Keratinocyte (primary cell): ENCODE measurements around the gene GPX4. TPM values are rescaled to one million over a fixed set of nuclear protein-coding genes. Genes with fewer than 3 reads are reported as not detected.

Experiments used
- DNase-seq: peaks from one replicate; pipeline ENCODE4 v3.0.0-alpha.2; 2011; ENCODE audit warnings: low read depth, missing footprints, low spot score
- FAIRE-seq: peaks from 2 replicates; lab custom pipeline; 2011; peaks lifted over from hg19 to GRCh38; lab: Jason Lieb, UNC
- H2AFZ ChIP-seq: 2 replicates; pipeline ENCODE4 v1.6.0; 2012; ENCODE audit warnings: low read length, control low read depth, inconsistent platforms; ENCODE audit not compliant: control insufficient read depth
- H3K27ac ChIP-seq: 2 replicates; pipeline ENCODE4 v1.5.1; 2011; ENCODE audit warnings: low read length; ENCODE audit not compliant: control insufficient read depth, insufficient read depth
- H3K27me3 ChIP-seq: 3 replicates; pipeline ENCODE4 v1.6.0; 2011; ENCODE audit warnings: low read length; ENCODE audit not compliant: control insufficient read depth, insufficient read depth; ENCODE audit errors: extremely low read depth
- H3K36me3 ChIP-seq, 2 experiments: 2 replicates in 1 of 2; 3 replicates in 1 of 2; pipeline ENCODE4 v1.5.1; 2011; ENCODE audit warnings: low read length in 2 of 2, mild to moderate bottlenecking in 1 of 2; ENCODE audit not compliant: control insufficient read depth in 2 of 2, insufficient read depth in 2 of 2; ENCODE audit errors: extremely low read depth in 1 of 2
- H3K4me1 ChIP-seq: 3 replicates; pipeline ENCODE4 v1.5.1; 2011; ENCODE audit warnings: low read length; ENCODE audit not compliant: control insufficient read depth, insufficient read depth; ENCODE audit errors: extremely low read depth
- H3K4me2 ChIP-seq: 3 replicates; pipeline ENCODE4 v1.6.0; 2011; ENCODE audit warnings: low read depth, low read length; ENCODE audit not compliant: control insufficient read depth, insufficient read depth; ENCODE audit errors: extremely low read depth
- H3K4me3 ChIP-seq, 3 experiments: fragments of 200-600 bp in 1 of 3; sonication (generic) in 1 of 3; 2 replicates in 2 of 3; 3 replicates in 1 of 3; pipeline ENCODE4 v1.5.1; 2011 to 2016; ENCODE audit warnings: low read length in 3 of 3, mild to moderate bottlenecking in 3 of 3, control low read depth in 2 of 3, inconsistent platforms in 1 of 3, low read depth in 1 of 3, mixed read lengths in 1 of 3, mixed run types in 1 of 3, moderate library complexity in 1 of 3; ENCODE audit not compliant: control insufficient read depth in 2 of 3, insufficient read depth in 2 of 3; ENCODE audit errors: extremely low read depth in 1 of 3
- H3K79me2 ChIP-seq: 2 replicates; pipeline ENCODE4 v1.6.0; 2012; ENCODE audit warnings: low read length; ENCODE audit not compliant: control insufficient read depth, insufficient read depth
- H3K9ac ChIP-seq: 3 replicates; pipeline ENCODE4 v1.6.0; 2011; ENCODE audit warnings: low read length; ENCODE audit not compliant: control insufficient read depth, insufficient read depth; ENCODE audit errors: extremely low read depth
- H3K9me1 ChIP-seq: 3 replicates; pipeline ENCODE4 v1.6.0; 2011; ENCODE audit warnings: low read length; ENCODE audit not compliant: control insufficient read depth, insufficient read depth; ENCODE audit errors: extremely low read depth
- H3K9me3 ChIP-seq: 2 replicates; pipeline ENCODE4 v1.5.1; 2012; ENCODE audit warnings: low read depth, low read length; ENCODE audit not compliant: control insufficient read depth
- H4K20me1 ChIP-seq: 3 replicates; pipeline ENCODE4 v1.6.0; 2011; ENCODE audit warnings: low read length; ENCODE audit not compliant: control insufficient read depth, insufficient read depth; ENCODE audit errors: extremely low read depth
- EZH2 ChIP-seq: IDR thresholded peaks from one replicate; pipeline ENCODE4 v1.6.1; 2012; ENCODE audit warnings: inconsistent platforms, mild to moderate bottlenecking, low read length, moderate library complexity
- dilution Hi-C: fragments of 300-500 bp; cut with MboI; formaldehyde crosslinking; loops from one replicate; pipeline ENCODE4 v1.7.0; 2020; ENCODE audit warnings: low sequenced_read_pairs; ENCODE audit not compliant: extremely low pct_ligation_motif_present
- polyA plus RNA-seq, 5 experiments: library from polyadenylated mRNA; depleted of rRNA in 3 of 5; stranded (reverse) in 3 of 5; stranded (forward) in 1 of 5; unstranded in 1 of 5; fragments of >200 nt; gene quantifications; 1 replicate in 1 of 5; 2 replicates in 3 of 5; 3 replicates in 1 of 5; pipeline versions ENCODE4 v1.2.1 to v1.2.3, GENCODE V29; 2011 to 2012; ENCODE audit warnings: missing spikeins in 2 of 5, low read depth in 1 of 5, low replicate concordance in 1 of 5
- TF ChIP-seq, protein P1 (sequence below), 3 experiments: IDR thresholded peaks in 1 of 3; conservative IDR thresholded peaks in 1 of 3; optimal IDR thresholded peaks in 1 of 3; 2 replicates in 2 of 3; 3 replicates in 1 of 3; pipeline versions ENCODE3 to v1.5.1; 2011; ENCODE audit warnings: low read length in 3 of 3, mild to moderate bottlenecking in 3 of 3, moderate library complexity in 2 of 3, control low read depth in 1 of 3, inconsistent platforms in 1 of 3; ENCODE audit not compliant: insufficient read depth in 2 of 3; ENCODE audit errors: extremely low read depth in 1 of 3

Gene GPX4
- polyA plus RNA-seq, 1 donor (not counting 4 experiments of a cell fraction or from before 2014, with no cell fraction given): 193 TPM

DNA sequence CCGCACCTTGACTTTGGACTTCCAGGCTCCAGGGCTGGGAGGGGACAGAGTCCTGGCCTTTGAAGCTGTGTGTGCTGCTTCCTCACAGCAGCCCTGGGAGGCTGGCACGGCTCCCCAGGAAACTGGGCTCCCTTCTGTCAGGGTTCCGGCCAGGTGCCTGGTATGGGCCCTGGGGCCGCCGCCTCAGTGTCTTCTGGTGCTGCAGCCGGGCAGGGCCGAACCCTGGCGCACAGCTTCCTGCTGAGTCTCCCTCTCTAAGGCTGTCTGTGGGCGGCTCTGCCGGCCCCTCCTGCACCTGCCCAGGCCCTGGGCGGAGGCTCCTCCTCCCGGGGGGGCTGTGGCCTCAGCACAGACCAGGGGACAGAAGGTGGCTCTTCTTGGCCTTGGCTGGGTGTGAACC lies 32.4 kb downstream of the GPX4 start:
- dilution Hi-C loops: no loop called here
- H3K27me3 ChIP-seq: no peaks in the 10 kb centered on the region
- H3K9me3 ChIP-seq: no peaks in the 10 kb centered on the region
- H3K36me3 ChIP-seq: peaks cover 15 to 16% of the 10 kb centered on the region in 2 experiments
- H3K4me2 ChIP-seq: no peak overlapping the region
- DNase-seq (no peak), FAIRE-seq (no peak)
- peaks cover 6% of the 10 kb centered on the region for H4K20me1 ChIP-seq
- H3K9me1 ChIP-seq: no peaks in the 10 kb centered on the region
- H3K4me1 ChIP-seq: peaks cover 12% of the 10 kb centered on the region
- peaks cover 50% of the 10 kb centered on the region for H3K79me2 ChIP-seq
- no peak overlapping the region for H3K9ac ChIP-seq
- no peak overlapping the region for H2AFZ ChIP-seq
- no peak overlapping the region for H3K27ac ChIP-seq
- TF ChIP-seq, protein P1, sequence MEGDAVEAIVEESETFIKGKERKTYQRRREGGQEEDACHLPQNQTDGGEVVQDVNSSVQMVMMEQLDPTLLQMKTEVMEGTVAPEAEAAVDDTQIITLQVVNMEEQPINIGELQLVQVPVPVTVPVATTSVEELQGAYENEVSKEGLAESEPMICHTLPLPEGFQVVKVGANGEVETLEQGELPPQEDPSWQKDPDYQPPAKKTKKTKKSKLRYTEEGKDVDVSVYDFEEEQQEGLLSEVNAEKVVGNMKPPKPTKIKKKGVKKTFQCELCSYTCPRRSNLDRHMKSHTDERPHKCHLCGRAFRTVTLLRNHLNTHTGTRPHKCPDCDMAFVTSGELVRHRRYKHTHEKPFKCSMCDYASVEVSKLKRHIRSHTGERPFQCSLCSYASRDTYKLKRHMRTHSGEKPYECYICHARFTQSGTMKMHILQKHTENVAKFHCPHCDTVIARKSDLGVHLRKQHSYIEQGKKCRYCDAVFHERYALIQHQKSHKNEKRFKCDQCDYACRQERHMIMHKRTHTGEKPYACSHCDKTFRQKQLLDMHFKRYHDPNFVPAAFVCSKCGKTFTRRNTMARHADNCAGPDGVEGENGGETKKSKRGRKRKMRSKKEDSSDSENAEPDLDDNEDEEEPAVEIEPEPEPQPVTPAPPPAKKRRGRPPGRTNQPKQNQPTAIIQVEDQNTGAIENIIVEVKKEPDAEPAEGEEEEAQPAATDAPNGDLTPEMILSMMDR (optimal IDR thresholded peaks at IDR 0.05 in 1 of 3, IDR thresholded peaks at IDR 0.05 in 1 of 3, conservative IDR thresholded peaks at IDR 0.05 in 1 of 3; ENCODE audit: extremely low read depth in 1 of 3, insufficient read depth in 2 of 3, low read length in 3 of 3): no peak
- no peak for TF ChIP-seq EZH2
- H3K4me3 ChIP-seq: no peak overlapping the region

DNA sequence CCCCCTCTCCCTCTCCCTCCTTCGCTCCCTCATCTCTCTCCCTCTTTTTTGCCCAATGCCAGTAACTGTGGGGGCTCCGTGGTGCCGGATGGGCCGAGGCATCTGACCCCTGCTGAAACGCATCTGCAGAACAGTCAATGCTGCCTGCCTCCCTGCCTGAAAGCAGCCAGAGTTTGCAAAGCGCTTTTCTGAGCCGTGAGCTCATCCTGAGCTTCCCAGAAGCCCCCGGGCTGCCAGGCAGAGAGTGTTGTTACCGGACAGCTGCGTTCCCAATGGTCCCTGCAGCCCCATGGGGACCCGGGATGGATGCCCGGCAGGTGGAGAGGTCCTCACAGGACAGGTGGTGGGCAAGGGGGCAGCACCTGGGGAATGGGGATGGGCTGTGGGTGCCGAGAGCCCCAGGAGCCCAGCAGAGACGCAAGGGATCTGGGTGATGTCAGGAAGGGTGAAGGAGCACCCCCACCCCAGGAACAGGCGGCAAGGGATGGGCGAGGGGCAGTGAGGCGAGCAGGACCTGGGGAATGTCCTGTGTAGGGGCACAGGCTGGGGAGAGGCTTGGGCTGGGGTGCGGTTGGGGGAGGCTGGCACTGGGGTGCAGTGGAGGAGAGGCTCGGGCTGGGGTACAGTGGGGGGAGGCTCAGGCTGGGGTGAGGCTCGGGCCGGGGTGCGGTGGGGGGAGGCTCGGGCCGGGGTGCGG lies 33.0 kb downstream of the GPX4 start:
- Histone ChIP-seq H3K4me3 (no peak overlapping the region), H3K27ac (no peak overlapping the region), H3K4me2 (no peak overlapping the region), H3K36me3 (peaks cover 16 to 17% of the 10 kb centered on the region in 2 experiments), H2AFZ (no peak overlapping the region), H4K20me1 (peaks cover 6% of the 10 kb centered on the region), H3K27me3 (no peaks in the 10 kb centered on the region), H3K79me2 (peaks cover 46% of the 10 kb centered on the region), H3K9ac (no peak overlapping the region), H3K9me1 (no peaks in the 10 kb centered on the region), H3K9me3 (no peaks in the 10 kb centered on the region), H3K4me1 (peaks cover 8% of the 10 kb centered on the region)
- FAIRE-seq: no peak
- no peak for DNase-seq
- TF ChIP-seq, protein P1 (optimal IDR thresholded peaks at IDR 0.05 in 1 of 3, IDR thresholded peaks at IDR 0.05 in 1 of 3, conservative IDR thresholded peaks at IDR 0.05 in 1 of 3; ENCODE audit: extremely low read depth in 1 of 3, insufficient read depth in 2 of 3, low read length in 3 of 3): no peak
- TF ChIP-seq EZH2: no peak
- dilution Hi-C loops: no loop called here
